GM23248 (cell line): ENCODE measurements around the gene TAF8.

Experiments used
- EZH2 ChIP-seq: fragments of 200-600 bp; sonication (generic); IDR thresholded peaks from 2 replicates; pipeline ENCODE4 v1.6.1; 2018; ENCODE audit warnings: antibody characterized with exemption, mild to moderate bottlenecking; ENCODE audit not compliant: insufficient read depth, poor library complexity, severe bottlenecking
- EZH2phosphoT487 ChIP-seq: fragments of 200-600 bp; sonication (generic); IDR thresholded peaks from 2 replicates; pipeline ENCODE4 v1.6.1; 2018; ENCODE audit warnings: antibody characterized with exemption, moderate library complexity, mild to moderate bottlenecking, low read depth; ENCODE audit not compliant: insufficient read depth

GRCh38 chr6:42032366-42032765 lies 18.0 kb upstream of the TAF8 start:
- TF ChIP-seq EZH2 (no peak), EZH2phosphoT487 (no peak)
